HepG2 (cell line): ENCODE measurements around the gene FYB1. TPM values are rescaled to one million over a fixed set of nuclear protein-coding genes. Genes with fewer than 3 reads are reported as not detected.

Source experiments
- FOXK2 ChIP-seq: fragments of 450-650 bp; IDR thresholded peaks from 2 replicates; pipeline ENCODE4 v1.6.1; 2016
- JDP2 ChIP-seq: sonication (generic); formaldehyde crosslinking; IDR thresholded peaks from 2 replicates; pipeline ENCODE4 v1.8.1; 2022; ENCODE audit warnings: missing genetic modification reagents, borderline replicate concordance
- MED8 ChIP-seq: sonication (generic); formaldehyde crosslinking; IDR thresholded peaks from 2 replicates; pipeline ENCODE4 v1.8.1; 2023; ENCODE audit warnings: mild to moderate bottlenecking, missing genetic modification reagents; ENCODE audit not compliant: insufficient replicate concordance
- MXD3 ChIP-seq: IDR thresholded peaks from 2 replicates; pipeline ENCODE4 v1.6.1; 2016; ENCODE audit warnings: mild to moderate bottlenecking, missing biosample characterization, missing genetic modification reagents
- REST ChIP-seq, 2 experiments: IDR thresholded peaks; 2 replicates each; pipeline ENCODE4 v1.6.1; 2011 to 2012; ENCODE audit warnings: low read length in 2 of 2, borderline replicate concordance in 1 of 2, low read depth in 1 of 2, mild to moderate bottlenecking in 1 of 2, moderate library complexity in 1 of 2
- SPEN ChIP-seq: sonication (generic); formaldehyde crosslinking; IDR thresholded peaks from 2 replicates; pipeline ENCODE4 v1.5.1; 2020; ENCODE audit warnings: low read depth, mild to moderate bottlenecking, missing genetic modification reagents
- THAP11 ChIP-seq: IDR thresholded peaks from 2 replicates; pipeline ENCODE4 v1.6.1; 2016; ENCODE audit warnings: missing biosample characterization, missing genetic modification reagents
- TP53 ChIP-seq: sonication (generic); formaldehyde crosslinking; conservative IDR thresholded peaks from 2 replicates; pipeline ENCODE4 v1.4.0; 2020; ENCODE audit warnings: missing genetic modification reagents
- ZBTB39 ChIP-seq: sonication (generic); formaldehyde crosslinking; IDR thresholded peaks from 2 replicates; pipeline ENCODE4 v1.5.0; 2020; ENCODE audit warnings: missing genetic modification reagents
- ZNF501 ChIP-seq: sonication (generic); formaldehyde crosslinking; IDR thresholded peaks from 2 replicates; pipeline ENCODE4 v1.5.1; 2020; ENCODE audit warnings: mild to moderate bottlenecking, moderate library complexity, missing genetic modification reagents
- ZNF605 ChIP-seq: sonication (generic); formaldehyde crosslinking; IDR thresholded peaks from 2 replicates; pipeline ENCODE4 v1.8.0; 2022; ENCODE audit warnings: mild to moderate bottlenecking, missing genetic modification reagents
- ZNF687 ChIP-seq: sonication (generic); formaldehyde crosslinking; IDR thresholded peaks from 2 replicates; pipeline ENCODE4 v1.5.1; 2020; ENCODE audit warnings: mild to moderate bottlenecking, missing genetic modification reagents, moderate library complexity
- ZSCAN12 ChIP-seq: sonication (generic); formaldehyde crosslinking; IDR thresholded peaks from 2 replicates; pipeline ENCODE4 v1.9.0; 2021; ENCODE audit warnings: mild to moderate bottlenecking, missing genetic modification reagents
- polyA plus RNA-seq, 8 experiments: library from polyadenylated mRNA; depleted of rRNA in 3 of 8; stranded (reverse) in 7 of 8; unstranded in 1 of 8; fragments of >200 nt; fragmentation: Illumina TruSeq in 4 of 8; extraction: Trizol in 4 of 8; gene quantifications; 2 replicates each; pipeline versions ENCODE4 v1.2.1 to v1.2.3, GENCODE V29; 2011 to 2016; ENCODE audit warnings: low read depth in 4 of 8, missing spikeins in 1 of 8, mixed read lengths in 1 of 8; ENCODE audit not compliant: insufficient read depth in 1 of 8
- total RNA-seq, 5 experiments: library from RNA; depleted of rRNA; stranded (reverse); fragments of >200 nt; fragmentation: Illumina TruSeq; extraction: Trizol; gene quantifications; 2 replicates each; pipeline ENCODE4 v1.2.3, GENCODE V29; 2016; ENCODE audit warnings: low read depth in 1 of 5
- TF ChIP-seq, protein P1 (sequence below): sonication (generic); formaldehyde crosslinking; IDR thresholded peaks from 2 replicates; pipeline ENCODE4 v1.4.0; 2020; ENCODE audit warnings: mild to moderate bottlenecking, missing genetic modification reagents

The FYB1 gene
- total and polyA plus RNA-seq, 2 of the 13 experiments (the other 11 are each of a cell fraction or from before 2014, with no cell fraction given), result 0.03 TPM; not detected in 1

- TF ChIP-seq REST (IDR thresholded peaks at IDR 0.05; ENCODE audit: borderline replicate concordance in 1 of 2, low read depth in 1 of 2, low read length in 2 of 2) (peak in 1 of 2 experiments; percentile 55; a peak in 1 of 4 replicates), THAP11 (CRISPR knock-in tag) (peak; percentile 65), JDP2 (CRISPR knock-in tag) (no peak), FOXK2 (0 out of 2 replicates have a peak, but pooled peaks have one; percentile 27), TP53 (no peak), MXD3 (peak; percentile 1; the same call in 1 of the 2 replicates), ZNF687 (CRISPR knock-in tag) (peak; percentile 89), ZSCAN12 (CRISPR knock-in tag) (no peak), MED8 (CRISPR knock-in tag) (peak; percentile 34), ZNF501 (CRISPR knock-in tag) (peak; percentile 72; the same call in 1 of the 2 replicates), ZBTB39 (CRISPR knock-in tag) (no peak), SPEN (CRISPR knock-in tag) (peak; percentile 75), ZNF605 (CRISPR knock-in tag) (peak; percentile 89)
- TF ChIP-seq, protein P1, sequence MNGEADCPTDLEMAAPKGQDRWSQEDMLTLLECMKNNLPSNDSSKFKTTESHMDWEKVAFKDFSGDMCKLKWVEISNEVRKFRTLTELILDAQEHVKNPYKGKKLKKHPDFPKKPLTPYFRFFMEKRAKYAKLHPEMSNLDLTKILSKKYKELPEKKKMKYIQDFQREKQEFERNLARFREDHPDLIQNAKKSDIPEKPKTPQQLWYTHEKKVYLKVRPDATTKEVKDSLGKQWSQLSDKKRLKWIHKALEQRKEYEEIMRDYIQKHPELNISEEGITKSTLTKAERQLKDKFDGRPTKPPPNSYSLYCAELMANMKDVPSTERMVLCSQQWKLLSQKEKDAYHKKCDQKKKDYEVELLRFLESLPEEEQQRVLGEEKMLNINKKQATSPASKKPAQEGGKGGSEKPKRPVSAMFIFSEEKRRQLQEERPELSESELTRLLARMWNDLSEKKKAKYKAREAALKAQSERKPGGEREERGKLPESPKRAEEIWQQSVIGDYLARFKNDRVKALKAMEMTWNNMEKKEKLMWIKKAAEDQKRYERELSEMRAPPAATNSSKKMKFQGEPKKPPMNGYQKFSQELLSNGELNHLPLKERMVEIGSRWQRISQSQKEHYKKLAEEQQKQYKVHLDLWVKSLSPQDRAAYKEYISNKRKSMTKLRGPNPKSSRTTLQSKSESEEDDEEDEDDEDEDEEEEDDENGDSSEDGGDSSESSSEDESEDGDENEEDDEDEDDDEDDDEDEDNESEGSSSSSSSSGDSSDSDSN, result peak; percentile 90
These were observed 145.1 kb downstream of the FYB1 start, which contains the start of gene RICTOR (continued) for GRCh38 chr5:39074017-39074814.
